Spleen (tissue), 11 donors: Measurements from ENCODE around the gene LAIR1. TPM values are rescaled to one million over a fixed set of nuclear protein-coding genes. Genes with fewer than 3 reads are reported as not detected.
A peak's percentile ranks its signal among the peaks of the same experiment; 100 is the strongest.
"Not testable (repeated sequence)": the region's sequence is repeated elsewhere in the genome, so short reads cannot be mapped to it uniquely, and the experiment has no call there.

Source experiments
- DNase-seq: peaks from one replicate; pipeline ENCODE4 v3.0.0-alpha.2; 2020
- H3K27ac ChIP-seq, 8 donors: fragments of 200-600 bp; sonication (generic) in 7 of 8; 1 replicate in 4 of 8; 2 replicates in 4 of 8; pipeline versions ENCODE4 v1.5.0 to v1.8.0; 2016 to 2021; ENCODE audit warnings: inconsistent platforms in 4 of 8, mild to moderate bottlenecking in 4 of 8, moderate library complexity in 1 of 8
- H3K27me3 ChIP-seq, 7 donors: fragments of 200-600 bp; sonication (generic) in 6 of 7; replicated peaks in 1 of 7; 1 replicate in 4 of 7; 2 replicates in 3 of 7; pipeline versions ENCODE4 v1.5.0 to v1.8.0; 2016 to 2021; ENCODE audit warnings: inconsistent platforms in 3 of 7, mild to moderate bottlenecking in 1 of 7
- H3K36me3 ChIP-seq, 6 donors: fragments of 200-600 bp; sonication (generic) in 5 of 6; 1 replicate in 4 of 6; 2 replicates in 2 of 6; pipeline versions ENCODE4 v1.5.0 to v1.8.0; 2016 to 2021; ENCODE audit warnings: inconsistent platforms in 2 of 6
- H3K4me1 ChIP-seq, 6 donors: fragments of 200-600 bp; sonication (generic) in 5 of 6; 1 replicate in 3 of 6; 2 replicates in 3 of 6; pipeline versions ENCODE4 v1.5.0 to v1.8.0; 2016 to 2021; ENCODE audit warnings: inconsistent platforms in 3 of 6
- H3K4me3 ChIP-seq, 8 donors: fragments of 200-600 bp; sonication (generic) in 7 of 8; 1 replicate in 4 of 8; 2 replicates in 4 of 8; pipeline versions ENCODE4 v1.5.0 to v1.8.0; 2016 to 2021; ENCODE audit warnings: inconsistent platforms in 4 of 8, mild to moderate bottlenecking in 4 of 8, moderate library complexity in 2 of 8
- H3K9me3 ChIP-seq, 8 donors: fragments of 200-600 bp; sonication (generic) in 7 of 8; 1 replicate in 4 of 8; 2 replicates in 4 of 8; pipeline versions ENCODE4 v1.5.0 to v1.8.0; 2016 to 2021; ENCODE audit warnings: inconsistent platforms in 4 of 8
- POLR2A ChIP-seq, 3 donors: fragments of 450-650 bp; IDR thresholded peaks; one replicate each; pipeline ENCODE4 v1.5.1; 2017; ENCODE audit warnings: antibody characterized with exemption in 3 of 3, mild to moderate bottlenecking in 1 of 3
- POLR2AphosphoS5 ChIP-seq, 3 donors: sonication (generic); formaldehyde crosslinking; IDR thresholded peaks; one replicate each; pipeline ENCODE4 v1.5.1; 2017; ENCODE audit warnings: antibody characterized with exemption in 3 of 3
- WGBS, 5 donors: extraction: QIAGEN DNeasy Blood & Tissue Kit in 3 of 5; methylation state at CpG; one replicate each; pipeline versions ENCODE4 v1.1.5 to v1.1.7; 2013 to 2018; 5-methylcytosine and 5-hydroxymethylcytosine counted together
- intact Hi-C: fragments of 100-400 bp; cut with DNase I; formaldehyde crosslinking; loops from one replicate; pipeline ENCODE4 v1.15.0; 2023; ENCODE audit warnings: low total_unique reads
- polyA plus RNA-seq, 3 donors: library from polyadenylated mRNA; stranded (reverse); fragments of 200-250 nt; gene quantifications; one replicate each; pipeline ENCODE4 v1.2.1, GENCODE V29; 2013
- total RNA-seq, 7 donors: library from RNA; depleted of rRNA in 3 of 7; stranded (reverse); fragments of >200 nt in 3 of 7; fragmentation: NEBNext Ultra II Directional in 4 of 7; extraction: Animal tissue kit (Norgen Biotek cat#: 25700) in 4 of 7; gene quantifications; one replicate each; pipeline versions ENCODE4 v1.1.0 to v1.2.1, GENCODE V29; 2016 to 2021
- TF ChIP-seq, protein P1 (sequence below), 11 experiments: fragments of 200-600 bp in 7 of 11; fragments of 450-650 bp in 4 of 11; sonication (generic) in 4 of 11; IDR thresholded peaks in 8 of 11; conservative IDR thresholded peaks in 3 of 11; 1 replicate in 7 of 11; 2 replicates in 4 of 11; pipeline versions ENCODE4 v1.4.0 to v1.8.0; 2016 to 2021; ENCODE audit warnings: antibody characterized with exemption in 11 of 11, inconsistent platforms in 4 of 11, mild to moderate bottlenecking in 1 of 11
- donor health status: healthy with polysubstance abuse.
- donor health status: DM: no; HTN: no; CAD: no; lungs with moderate emphysema.
- donor health status: DM: no; HTN: no; CAD: no.
- donor health status: Bipolar disorder and iron deficiency.
- donor health status: healthy.
- donor health status: DM: no; HTN: no; CAD: no.
- donor health status: DM: yes; HTN: yes; CAD: no.

The LAIR1 gene
- total and polyA plus RNA-seq, 10 donors = 56.3 to 164 (median 109) TPM

DNA sequence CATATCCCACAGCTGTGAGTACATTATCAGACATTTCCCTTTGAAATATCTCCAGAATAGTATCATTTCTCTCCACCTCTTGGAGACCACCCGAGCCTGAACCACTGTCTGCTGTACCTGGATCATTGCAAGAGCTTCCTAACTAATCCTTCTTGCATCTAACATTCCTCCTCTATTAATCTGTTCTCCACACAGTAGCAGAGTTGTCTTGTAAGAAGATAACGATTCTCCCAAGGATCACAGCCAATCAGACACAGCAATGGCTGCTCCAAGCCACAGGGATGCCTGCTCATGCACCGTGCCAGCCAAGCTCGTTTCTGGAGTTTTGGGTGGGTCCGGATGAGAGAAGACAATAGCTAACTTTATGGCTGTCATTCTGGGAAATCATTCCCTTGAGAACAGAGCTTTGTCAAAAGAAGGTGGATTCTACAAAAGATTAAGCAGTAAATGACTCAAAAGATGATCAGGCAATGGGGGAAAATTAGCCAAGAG is 14.5 kb upstream of the LAIR1 start:
- TF ChIP-seq POLR2AphosphoS5 (IDR thresholded peaks at IDR 0.05) (no peak), POLR2A (IDR thresholded peaks at IDR 0.05) (no peak)
- TF ChIP-seq, protein P1, sequence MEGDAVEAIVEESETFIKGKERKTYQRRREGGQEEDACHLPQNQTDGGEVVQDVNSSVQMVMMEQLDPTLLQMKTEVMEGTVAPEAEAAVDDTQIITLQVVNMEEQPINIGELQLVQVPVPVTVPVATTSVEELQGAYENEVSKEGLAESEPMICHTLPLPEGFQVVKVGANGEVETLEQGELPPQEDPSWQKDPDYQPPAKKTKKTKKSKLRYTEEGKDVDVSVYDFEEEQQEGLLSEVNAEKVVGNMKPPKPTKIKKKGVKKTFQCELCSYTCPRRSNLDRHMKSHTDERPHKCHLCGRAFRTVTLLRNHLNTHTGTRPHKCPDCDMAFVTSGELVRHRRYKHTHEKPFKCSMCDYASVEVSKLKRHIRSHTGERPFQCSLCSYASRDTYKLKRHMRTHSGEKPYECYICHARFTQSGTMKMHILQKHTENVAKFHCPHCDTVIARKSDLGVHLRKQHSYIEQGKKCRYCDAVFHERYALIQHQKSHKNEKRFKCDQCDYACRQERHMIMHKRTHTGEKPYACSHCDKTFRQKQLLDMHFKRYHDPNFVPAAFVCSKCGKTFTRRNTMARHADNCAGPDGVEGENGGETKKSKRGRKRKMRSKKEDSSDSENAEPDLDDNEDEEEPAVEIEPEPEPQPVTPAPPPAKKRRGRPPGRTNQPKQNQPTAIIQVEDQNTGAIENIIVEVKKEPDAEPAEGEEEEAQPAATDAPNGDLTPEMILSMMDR (IDR thresholded peaks at IDR 0.05 in 8 of 11, conservative IDR thresholded peaks at IDR 0.05 in 3 of 11) = no peak
- H3K4me3 ChIP-seq = no peak overlapping the region
- no peak for DNase-seq
- intact Hi-C loops = no loop called here
- peaks cover 0 to 3% (median 0%) of the 10 kb centered on the region in 7 donors for H3K27me3 ChIP-seq
- peaks cover 5 to 77% (median 40%) of the 10 kb centered on the region in 6 donors for H3K4me1 ChIP-seq
- WGBS, 5 donors = 64 to 83% (median 73%) methylated on average over 5 of the region's 5 CpGs
- peak overlapping the region in 5 of 8 donors; percentile 14 to 88 (median 75) for H3K27ac ChIP-seq
- H3K36me3 ChIP-seq = no peaks in the 10 kb centered on the region
- H3K9me3 ChIP-seq = no peaks in the 10 kb centered on the region

DNA sequence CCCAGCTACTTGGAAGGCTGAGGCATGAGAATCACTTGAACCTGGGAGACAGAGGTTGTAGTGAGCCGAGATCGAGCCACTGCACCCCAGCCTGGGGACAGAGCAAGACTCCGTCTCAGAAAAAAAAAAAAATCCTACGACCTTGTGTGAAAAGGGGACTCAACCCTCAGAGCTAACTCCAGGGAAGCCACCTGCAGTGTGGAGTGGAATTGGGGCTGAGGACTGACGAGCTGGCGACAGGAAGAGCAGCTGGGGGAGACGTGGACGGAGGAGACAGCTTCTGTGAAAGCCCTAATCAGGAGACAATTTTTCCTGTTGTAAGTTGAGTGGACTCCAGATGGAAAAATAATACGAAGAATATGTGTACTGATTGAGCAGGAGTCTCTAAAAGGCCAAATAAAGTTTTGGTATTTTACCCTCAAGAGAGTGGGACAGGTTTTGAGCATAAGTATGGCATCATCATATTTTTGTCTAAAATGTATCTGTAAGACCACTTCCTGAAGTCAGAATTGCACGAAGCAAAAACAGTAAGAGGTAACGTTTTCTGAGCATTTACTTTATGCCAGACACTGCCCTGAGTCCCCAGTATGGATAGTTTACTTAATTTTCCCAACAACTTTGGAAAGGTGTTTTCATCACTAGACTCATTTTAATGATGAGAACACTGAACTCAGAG is 12.0 kb upstream of the LAIR1 start:
- peak overlapping the region in 4 of 8 donors; percentile 32 to 88 (median 37) for H3K27ac ChIP-seq
- TF ChIP-seq POLR2A (IDR thresholded peaks at IDR 0.05) (no peak), POLR2AphosphoS5 (IDR thresholded peaks at IDR 0.05) (no peak)
- TF ChIP-seq, protein P1 (IDR thresholded peaks at IDR 0.05 in 8 of 11, conservative IDR thresholded peaks at IDR 0.05 in 3 of 11) = no peak
- H3K9me3 ChIP-seq = no peaks in the 10 kb centered on the region
- H3K4me1 ChIP-seq = peaks cover 9 to 89% (median 64%) of the 10 kb centered on the region in 6 donors
- H3K36me3 ChIP-seq = no peaks in the 10 kb centered on the region
- intact Hi-C loops = no loop called here
- peaks cover 0 to 3% (median 0%) of the 10 kb centered on the region in 7 donors for H3K27me3 ChIP-seq
- H3K4me3 ChIP-seq = no peak overlapping the region
- DNase-seq = peak; percentile 52
- 33 to 47% (median 40%) methylated on average over 11 of the region's 11 CpGs for WGBS, 5 donors

DNA sequence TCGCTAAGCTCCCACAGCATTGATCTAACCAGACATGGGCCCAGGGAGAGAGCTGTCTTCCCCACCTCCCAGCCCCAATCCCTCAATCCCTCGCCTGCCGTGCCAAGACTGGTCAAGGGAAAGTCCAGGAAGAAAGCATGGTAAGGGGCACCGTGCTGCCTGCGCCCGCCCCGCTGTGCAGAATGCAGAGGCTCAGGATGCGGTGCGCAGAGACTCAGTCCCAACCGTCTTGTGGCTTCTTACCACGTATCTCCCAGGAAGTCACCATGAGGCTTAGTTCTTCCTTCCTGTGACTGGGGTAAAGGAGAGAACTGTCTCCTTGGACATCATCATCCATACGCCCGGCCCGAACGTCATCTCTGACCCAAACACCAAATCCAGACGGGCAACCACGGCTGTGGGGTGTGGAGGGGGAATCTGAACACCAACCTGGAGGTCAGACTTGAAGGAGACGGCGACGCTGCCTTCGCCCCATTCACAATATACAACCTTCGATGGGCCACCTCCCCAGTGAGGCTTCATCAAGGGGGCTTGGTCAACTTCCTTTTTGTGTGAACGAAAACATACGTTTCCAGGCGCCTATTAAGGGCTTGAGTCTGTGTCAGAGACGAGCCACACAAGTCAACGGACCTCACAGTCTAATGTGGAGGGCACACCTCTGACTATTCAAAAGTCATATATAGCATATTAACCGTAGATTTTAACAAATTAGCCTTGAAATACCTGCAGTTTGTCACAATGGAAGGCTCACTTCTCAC is 10.6 kb upstream of the LAIR1 start:
- 35 to 61% (median 44%) methylated on average over 19 to 28 of the region's 28 CpGs for WGBS, 5 donors

DNA sequence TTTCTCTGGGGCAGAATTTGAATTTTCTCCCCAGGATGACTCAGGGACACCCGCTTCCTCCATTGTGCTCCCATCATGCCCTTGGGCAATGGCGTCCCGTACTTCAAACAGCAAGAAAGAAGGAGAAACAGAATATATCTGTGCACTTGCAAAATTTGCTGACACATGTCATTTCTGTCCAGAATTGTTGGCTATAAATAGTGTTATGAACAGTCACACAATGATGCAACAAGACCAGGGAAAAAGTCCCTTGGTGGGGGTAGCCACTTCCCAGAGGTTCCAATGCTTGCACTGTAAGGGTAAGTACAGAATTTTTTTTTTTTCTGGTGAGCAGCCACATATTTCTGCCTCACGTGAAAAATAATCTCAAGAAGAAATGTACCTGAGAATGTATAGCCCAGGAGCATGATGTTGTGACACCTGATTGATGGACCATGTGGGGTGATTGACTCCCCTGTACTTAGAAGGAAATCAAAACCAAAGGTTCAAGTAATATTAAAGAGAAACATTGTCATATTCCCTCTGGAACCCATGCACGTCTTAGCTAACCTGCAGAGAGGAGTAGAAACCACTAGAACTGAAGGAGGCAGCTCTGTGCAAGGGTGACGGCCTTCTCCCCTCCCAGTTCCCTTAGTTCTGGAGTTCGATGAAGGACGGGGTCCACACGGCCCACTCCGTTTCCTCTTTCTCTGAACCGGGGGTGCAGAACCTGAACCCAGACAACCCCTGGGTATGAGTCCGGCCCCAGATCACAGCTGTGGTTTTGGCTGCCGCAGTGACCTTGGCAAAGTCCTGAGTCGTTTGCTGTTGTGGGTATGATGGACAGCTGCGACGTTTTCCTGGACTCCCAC is 9.3 kb upstream of the LAIR1 start:
- no peaks in the 10 kb centered on the region for H3K36me3 ChIP-seq
- peaks cover 18 to 90% (median 75%) of the 10 kb centered on the region in 6 donors for H3K4me1 ChIP-seq
- no peaks in the 10 kb centered on the region for H3K27me3 ChIP-seq
- no peak overlapping the region for H3K4me3 ChIP-seq
- 39 to 69% (median 54%) methylated on average over 16 of the region's 16 CpGs for WGBS, 5 donors
- intact Hi-C loops = no loop called here
- TF ChIP-seq, protein P1 (IDR thresholded peaks at IDR 0.05 in 8 of 11, conservative IDR thresholded peaks at IDR 0.05 in 3 of 11) = no peak
- TF ChIP-seq POLR2AphosphoS5 (IDR thresholded peaks at IDR 0.05) = peak in 1 of 3 donors; percentile 69
- no peak for DNase-seq
- no peaks in the 10 kb centered on the region for H3K9me3 ChIP-seq
- peak overlapping the region in 7 of 8 donors; percentile 54 to 88 (median 83) for H3K27ac ChIP-seq

More for the DNA sequence above, 10.6 kb upstream of the LAIR1 start:
- H3K36me3 ChIP-seq, DNase-seq, H3K4me3 ChIP-seq, intact Hi-C loops, H3K27me3 ChIP-seq, H3K9me3 ChIP-seq: not testable (repeated sequence)
- H3K4me1 ChIP-seq = peaks cover 18 to 92% (median 73%) of the 10 kb centered on the region in 6 donors
- peak overlapping the region; percentile 16 to 88 (median 53) for H3K27ac ChIP-seq

DNA sequence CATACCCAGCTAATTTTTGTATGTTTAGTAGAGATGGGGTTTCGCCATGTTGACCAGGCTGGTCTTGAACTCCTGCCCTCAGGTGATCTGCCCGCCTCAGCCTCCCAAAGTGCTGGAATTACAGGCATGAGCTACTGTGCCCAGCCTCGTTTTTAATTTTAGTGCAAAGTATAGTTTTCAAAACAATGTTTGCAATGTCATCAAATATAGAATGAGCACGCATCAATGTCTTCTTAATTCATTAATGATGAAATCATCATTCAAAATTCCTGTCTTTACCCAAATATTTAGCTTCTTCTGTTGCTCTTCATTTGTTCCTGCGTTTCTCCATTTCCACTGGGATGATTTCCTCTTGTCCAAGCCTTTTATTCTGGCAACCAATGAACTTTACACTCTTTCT is 6.7 kb upstream of the LAIR1 start:
- intact Hi-C loops, H3K27me3 ChIP-seq, DNase-seq, H3K36me3 ChIP-seq, H3K9me3 ChIP-seq, H3K4me3 ChIP-seq: not testable (repeated sequence)
- Histone ChIP-seq H3K4me1 (peaks cover 13 to 89% (median 63%) of the 10 kb centered on the region in 6 donors), H3K27ac (peak overlapping the region in 5 of 8 donors; percentile 2 to 88 (median 85))
- 76 to 87% (median 81%) methylated on average over 5 of the region's 5 CpGs for WGBS, 5 donors
